ENCODE data around the gene ATP6V1G3. TPM values are rescaled to one million over a fixed set of nuclear protein-coding genes. Genes with fewer than 3 reads are reported as not detected.

Gene ATP6V1G3
- polyA plus RNA-seq, 3 donors = not detected

GRCh38 chr1:198550941-198551524 is 10.6 kb upstream of the ATP6V1G3 start:
- Mint-ChIP-seq H3K9me3 (peaks cover 3 to 10% (median 5%) of the 10 kb centered on the region in 7 donors), H3K36me3 (peaks cover 0 to 3% of the 10 kb centered on the region in 2 donors), H3K4me1 (peaks cover 32% of the 10 kb centered on the region), H3K4me3 (no peak overlapping the region), H3K27me3 (ENCODE audit: low read depth in 3 of 3) (no peaks in the 10 kb centered on the region), H3K27ac (peak overlapping the region in 2 of 7 donors; percentile 33 to 46)
- Histone ChIP-seq H3K27me3 (ENCODE audit: control insufficient read depth in 2 of 2, insufficient read depth in 2 of 2, low read length in 2 of 2) (no peaks in the 10 kb centered on the region), H3K4me2 (replicated peaks; ENCODE audit: extremely low read depth, low read length, poor library complexity, severe bottlenecking) (no peak overlapping the region), H3K36me3 (replicated peaks in 1 of 2; ENCODE audit: control insufficient read depth in 1 of 2, insufficient read depth in 2 of 2, low read length in 2 of 2) (no peaks in the 10 kb centered on the region), H3K9ac (ENCODE audit: insufficient read depth, low read length, poor library complexity, severe bottlenecking) (no peak overlapping the region), H4K20me1 (ENCODE audit: insufficient read depth, low read length) (no peaks in the 10 kb centered on the region), H3K79me2 (ENCODE audit: insufficient read depth, low read length) (no peaks in the 10 kb centered on the region), H3K4me3 (replicated peaks in 1 of 3; ENCODE audit: low read depth in 2 of 3, low read length in 3 of 3) (no peak overlapping the region), H2AFZ (ENCODE audit: insufficient read depth, low read depth, low read length, poor library complexity, severe bottlenecking) (no peak overlapping the region), H3K9me3 (replicated peaks in 1 of 2; ENCODE audit: control insufficient read depth in 1 of 2, insufficient read depth in 1 of 2, low read length in 2 of 2) (peaks cover 0 to 2% of the 10 kb centered on the region in 2 donors), H3K4me1 (ENCODE audit: control insufficient read depth in 1 of 2, insufficient read depth in 2 of 2, low read length in 2 of 2) (peaks cover 23 to 28% of the 10 kb centered on the region in 2 donors), H3K27ac (ENCODE audit: low read depth in 1 of 2, low read length in 2 of 2) (no peak overlapping the region)
- 72% methylated on average over 4 of the region's 4 CpGs for WGBS (ENCODE audit: insufficient coverage)
- DNase-seq = no peak
- intact Hi-C loops (cut with micrococcal nuclease) = loop anchor here in 1 of 2 donors (10.0 kb wide), 1 partner anchor 134 kb away; no protein-coding TSS in a partner anchor
- no peak for TF ChIP-seq CTCF (IDR thresholded peaks at IDR 0.05)

GRCh38 chr1:198549866-198550265 is 9.4 kb upstream of the ATP6V1G3 start:
- no peaks in the 10 kb centered on the region for H3K27me3 Mint-ChIP-seq (ENCODE audit: low read depth in 3 of 3)
- no peak overlapping the region for H3K4me3 Mint-ChIP-seq
- H3K27ac Mint-ChIP-seq = peak overlapping the region; percentile 45 to 84 (median 79)
- no peak for TF ChIP-seq CTCF (IDR thresholded peaks at IDR 0.05)
- H3K4me1 Mint-ChIP-seq = peaks cover 26% of the 10 kb centered on the region
- Histone ChIP-seq H3K4me2 (replicated peaks; ENCODE audit: extremely low read depth, low read length, poor library complexity, severe bottlenecking) (no peak overlapping the region), H3K27me3 (ENCODE audit: control insufficient read depth in 2 of 2, insufficient read depth in 2 of 2, low read length in 2 of 2) (no peaks in the 10 kb centered on the region), H3K79me2 (ENCODE audit: insufficient read depth, low read length) (no peaks in the 10 kb centered on the region), H3K36me3 (replicated peaks in 1 of 2; ENCODE audit: control insufficient read depth in 1 of 2, insufficient read depth in 2 of 2, low read length in 2 of 2) (no peaks in the 10 kb centered on the region), H3K4me1 (ENCODE audit: control insufficient read depth in 1 of 2, insufficient read depth in 2 of 2, low read length in 2 of 2) (peaks cover 23% of the 10 kb centered on the region in 2 donors), H2AFZ (ENCODE audit: insufficient read depth, low read depth, low read length, poor library complexity, severe bottlenecking) (peak overlapping the region; percentile 22), H3K9ac (ENCODE audit: insufficient read depth, low read length, poor library complexity, severe bottlenecking) (no peak overlapping the region), H4K20me1 (ENCODE audit: insufficient read depth, low read length) (no peaks in the 10 kb centered on the region), H3K9me3 (replicated peaks in 1 of 2; ENCODE audit: control insufficient read depth in 1 of 2, insufficient read depth in 1 of 2, low read length in 2 of 2) (peaks cover 0 to 6% of the 10 kb centered on the region in 2 donors), H3K27ac (ENCODE audit: low read depth in 1 of 2, low read length in 2 of 2) (peak overlapping the region in 1 of 2 donors; percentile 57), H3K4me3 (replicated peaks in 1 of 3; ENCODE audit: low read depth in 2 of 3, low read length in 3 of 3) (no peak overlapping the region)
- peaks cover 2 to 10% (median 5%) of the 10 kb centered on the region in 7 donors for H3K9me3 Mint-ChIP-seq
- peaks cover 0 to 3% of the 10 kb centered on the region in 2 donors for H3K36me3 Mint-ChIP-seq
- intact Hi-C loops (cut with micrococcal nuclease) = loop anchor here in 1 of 2 donors (10.0 kb wide), 1 partner anchor 135 kb away; no protein-coding TSS in a partner anchor
- peak; percentile 39 to 74 (median 48) for DNase-seq

All from CD14-positive monocyte (primary cell).